HepG2 (cell line): ENCODE measurements around the gene OR2S2. TPM values are rescaled to one million over a fixed set of nuclear protein-coding genes. Genes with fewer than 3 reads are reported as not detected.

ENCODE experiments used
- ARID2 ChIP-seq: sonication (generic); formaldehyde crosslinking; IDR thresholded peaks from 2 replicates; pipeline ENCODE4 v1.8.1; 2022; ENCODE audit warnings: mild to moderate bottlenecking, missing genetic modification reagents, borderline replicate concordance
- EHMT2 ChIP-seq: fragments of 200-600 bp; sonication (generic); IDR thresholded peaks from 2 replicates; pipeline ENCODE4 v1.7.0; 2017; ENCODE audit warnings: antibody characterized with exemption, low read depth, low read length, borderline replicate concordance
- HDAC6 ChIP-seq: fragments of 200-600 bp; sonication (generic); IDR thresholded peaks from 2 replicates; pipeline ENCODE4 v1.7.0; 2017; ENCODE audit warnings: mild to moderate bottlenecking, antibody characterized with exemption, low read length, low read depth
- HNRNPLL ChIP-seq: fragments of 200-400 bp; formaldehyde crosslinking; IDR thresholded peaks from 2 replicates; pipeline ENCODE4 v1.6.1; 2017; ENCODE audit warnings: mild to moderate bottlenecking, low read depth, low read length; ENCODE audit not compliant: poor library complexity, severe bottlenecking
- KDM1A ChIP-seq: IDR thresholded peaks from 2 replicates; pipeline ENCODE4 v1.6.1; 2016; ENCODE audit warnings: missing compliant biosample characterization
- KLF11 ChIP-seq: IDR thresholded peaks from 2 replicates; pipeline ENCODE4 v1.6.1; 2016; ENCODE audit warnings: missing compliant biosample characterization
- MIXL1 ChIP-seq: IDR thresholded peaks from 2 replicates; pipeline ENCODE4 v1.6.1; 2016
- NFYC ChIP-seq: IDR thresholded peaks from 2 replicates; pipeline ENCODE4 v1.6.1; 2016; ENCODE audit warnings: missing genetic modification reagents, missing compliant biosample characterization
- RAD51 ChIP-seq: fragments of 450-650 bp; IDR thresholded peaks from 2 replicates; pipeline ENCODE4 v1.6.1; 2016; ENCODE audit warnings: borderline replicate concordance
- SIN3A ChIP-seq: IDR thresholded peaks from 2 replicates; pipeline ENCODE4 v1.6.1; 2011; ENCODE audit warnings: low read depth, mild to moderate bottlenecking, control low read depth, low read length, borderline replicate concordance
- SMAD3 ChIP-seq: sonication (generic); formaldehyde crosslinking; IDR thresholded peaks from 2 replicates; pipeline ENCODE4 v1.4.0; 2020; ENCODE audit warnings: missing genetic modification reagents
- SYNCRIP ChIP-seq: fragments of 200-400 bp; formaldehyde crosslinking; IDR thresholded peaks from 2 replicates; pipeline ENCODE4 v1.6.1; 2018; ENCODE audit warnings: mild to moderate bottlenecking, low read depth, low read length; ENCODE audit not compliant: insufficient read depth
- TGIF2 ChIP-seq: IDR thresholded peaks from 2 replicates; pipeline ENCODE4 v1.6.1; 2016; ENCODE audit warnings: control low read depth, missing compliant biosample characterization
- ZMAT3 ChIP-seq: sonication (generic); formaldehyde crosslinking; conservative IDR thresholded peaks from 2 replicates; pipeline ENCODE4 v1.7.0; 2021; ENCODE audit warnings: missing genetic modification reagents
- ZNF354B ChIP-seq: sonication (generic); formaldehyde crosslinking; IDR thresholded peaks from 2 replicates; pipeline ENCODE4 v1.8.0; 2022; ENCODE audit warnings: mild to moderate bottlenecking, missing genetic modification reagents
- ZNF549 ChIP-seq: sonication (generic); formaldehyde crosslinking; IDR thresholded peaks from 2 replicates; pipeline ENCODE4 v1.5.0; 2020; ENCODE audit warnings: missing genetic modification reagents
- ZNF563 ChIP-seq: sonication (generic); formaldehyde crosslinking; IDR thresholded peaks from 2 replicates; pipeline ENCODE4 v1.8.0; 2022; ENCODE audit warnings: mild to moderate bottlenecking, moderate library complexity, missing genetic modification reagents
- ZSCAN30 ChIP-seq: sonication (generic); formaldehyde crosslinking; IDR thresholded peaks from 2 replicates; pipeline ENCODE4 v1.5.0; 2020; ENCODE audit warnings: mild to moderate bottlenecking, missing genetic modification reagents
- polyA plus RNA-seq, 8 experiments: library from polyadenylated mRNA; depleted of rRNA in 3 of 8; stranded (reverse) in 7 of 8; unstranded in 1 of 8; fragments of >200 nt; fragmentation: Illumina TruSeq in 4 of 8; extraction: Trizol in 4 of 8; gene quantifications; 2 replicates each; pipeline versions ENCODE4 v1.2.1 to v1.2.3, GENCODE V29; 2011 to 2016; ENCODE audit warnings: low read depth in 4 of 8, missing spikeins in 1 of 8, mixed read lengths in 1 of 8; ENCODE audit not compliant: insufficient read depth in 1 of 8
- total RNA-seq, 5 experiments: library from RNA; depleted of rRNA; stranded (reverse); fragments of >200 nt; fragmentation: Illumina TruSeq; extraction: Trizol; gene quantifications; 2 replicates each; pipeline ENCODE4 v1.2.3, GENCODE V29; 2016; ENCODE audit warnings: low read depth in 1 of 5
- TF ChIP-seq, protein P1 (sequence below): sonication (generic); formaldehyde crosslinking; IDR thresholded peaks from 2 replicates; pipeline ENCODE4; 2020; ENCODE audit warnings: missing genetic modification reagents, mild to moderate bottlenecking, borderline replicate concordance
- TF ChIP-seq, protein P2 (sequence below): sonication (generic); formaldehyde crosslinking; IDR thresholded peaks from 2 replicates; pipeline ENCODE4 v1.8.0; 2022; ENCODE audit warnings: missing genetic modification reagents, mild to moderate bottlenecking, borderline replicate concordance
- TF ChIP-seq, protein P3 (sequence below), 2 experiments: sonication (generic) in 1 of 2; formaldehyde crosslinking in 1 of 2; IDR thresholded peaks; 2 replicates each; pipeline versions ENCODE4 v1.4.0 to v1.6.1; 2016 to 2020; ENCODE audit warnings: borderline replicate concordance in 1 of 2, low read depth in 1 of 2, mild to moderate bottlenecking in 1 of 2, missing genetic modification reagents in 1 of 2
- TF ChIP-seq, protein P4 (sequence below): sonication (generic); formaldehyde crosslinking; IDR thresholded peaks from 2 replicates; pipeline ENCODE4 v1.8.1; 2023; ENCODE audit warnings: missing genetic modification reagents, mild to moderate bottlenecking, borderline replicate concordance

Gene OR2S2
- total and polyA plus RNA-seq, 2 of the 13 experiments (the other 11 are each of a cell fraction or from before 2014, with no cell fraction given): not detected

DNA sequence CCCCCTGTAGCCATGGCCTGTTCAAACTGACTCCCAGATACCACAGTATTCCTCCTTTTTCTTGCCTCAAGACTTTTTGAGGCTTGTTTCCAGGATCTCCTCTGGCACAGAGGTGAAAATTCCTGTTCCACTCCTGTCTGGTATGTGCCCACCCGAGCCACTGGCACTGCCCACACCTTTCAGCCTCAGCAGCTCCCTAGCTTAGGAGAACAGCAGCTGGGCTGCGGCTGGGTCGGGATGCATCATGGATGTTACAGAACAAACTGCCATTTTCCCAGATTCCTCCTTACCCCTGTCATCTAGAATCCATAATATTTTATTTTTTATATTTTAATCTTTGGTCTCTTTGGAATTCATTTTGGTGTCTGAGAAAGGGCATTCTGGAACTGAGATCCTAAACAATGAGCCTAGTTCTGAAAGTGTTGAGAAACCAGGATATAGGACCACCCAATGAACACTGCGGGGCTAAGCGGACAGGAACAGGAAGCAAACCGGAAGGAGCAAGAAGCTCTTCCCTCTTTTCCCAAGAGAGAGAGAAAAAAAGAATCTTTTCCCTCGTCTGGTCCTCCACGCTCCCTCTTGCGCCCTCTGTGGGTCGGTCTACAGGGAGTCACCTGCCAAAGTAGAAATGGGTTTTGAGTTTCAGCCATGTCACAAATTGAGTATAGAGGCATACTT lies 12.5 kb downstream of the OR2S2 start (continued):
- TF ChIP-seq ZNF563 (CRISPR knock-in tag) (no peak), ZSCAN30 (CRISPR knock-in tag) (no peak), SMAD3 (CRISPR knock-in tag) (peak; percentile 51; the same call in 1 of the 2 replicates), SIN3A (no peak), HNRNPLL (no peak), ARID2 (CRISPR knock-in tag) (no peak), ZNF549 (no peak), HDAC6 (no peak), NFYC (CRISPR knock-in tag) (no peak), KLF11 (CRISPR knock-in tag) (no peak), ZMAT3 (no peak), ZNF354B (CRISPR knock-in tag) (no peak), EHMT2 (peak; percentile 76; the same call in 1 of the 2 replicates), MIXL1 (CRISPR knock-in tag) (0 out of 2 replicates have a peak, but pooled peaks have one; percentile 42), SYNCRIP (no peak), RAD51 (no peak), TGIF2 (0 out of 2 replicates have a peak, but pooled peaks have one; percentile 42), KDM1A (CRISPR knock-in tag) (no peak)
- TF ChIP-seq, protein P1, sequence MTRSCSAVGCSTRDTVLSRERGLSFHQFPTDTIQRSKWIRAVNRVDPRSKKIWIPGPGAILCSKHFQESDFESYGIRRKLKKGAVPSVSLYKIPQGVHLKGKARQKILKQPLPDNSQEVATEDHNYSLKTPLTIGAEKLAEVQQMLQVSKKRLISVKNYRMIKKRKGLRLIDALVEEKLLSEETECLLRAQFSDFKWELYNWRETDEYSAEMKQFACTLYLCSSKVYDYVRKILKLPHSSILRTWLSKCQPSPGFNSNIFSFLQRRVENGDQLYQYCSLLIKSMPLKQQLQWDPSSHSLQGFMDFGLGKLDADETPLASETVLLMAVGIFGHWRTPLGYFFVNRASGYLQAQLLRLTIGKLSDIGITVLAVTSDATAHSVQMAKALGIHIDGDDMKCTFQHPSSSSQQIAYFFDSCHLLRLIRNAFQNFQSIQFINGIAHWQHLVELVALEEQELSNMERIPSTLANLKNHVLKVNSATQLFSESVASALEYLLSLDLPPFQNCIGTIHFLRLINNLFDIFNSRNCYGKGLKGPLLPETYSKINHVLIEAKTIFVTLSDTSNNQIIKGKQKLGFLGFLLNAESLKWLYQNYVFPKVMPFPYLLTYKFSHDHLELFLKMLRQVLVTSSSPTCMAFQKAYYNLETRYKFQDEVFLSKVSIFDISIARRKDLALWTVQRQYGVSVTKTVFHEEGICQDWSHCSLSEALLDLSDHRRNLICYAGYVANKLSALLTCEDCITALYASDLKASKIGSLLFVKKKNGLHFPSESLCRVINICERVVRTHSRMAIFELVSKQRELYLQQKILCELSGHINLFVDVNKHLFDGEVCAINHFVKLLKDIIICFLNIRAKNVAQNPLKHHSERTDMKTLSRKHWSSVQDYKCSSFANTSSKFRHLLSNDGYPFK (CRISPR knock-in tag): no peak
- TF ChIP-seq, protein P2, sequence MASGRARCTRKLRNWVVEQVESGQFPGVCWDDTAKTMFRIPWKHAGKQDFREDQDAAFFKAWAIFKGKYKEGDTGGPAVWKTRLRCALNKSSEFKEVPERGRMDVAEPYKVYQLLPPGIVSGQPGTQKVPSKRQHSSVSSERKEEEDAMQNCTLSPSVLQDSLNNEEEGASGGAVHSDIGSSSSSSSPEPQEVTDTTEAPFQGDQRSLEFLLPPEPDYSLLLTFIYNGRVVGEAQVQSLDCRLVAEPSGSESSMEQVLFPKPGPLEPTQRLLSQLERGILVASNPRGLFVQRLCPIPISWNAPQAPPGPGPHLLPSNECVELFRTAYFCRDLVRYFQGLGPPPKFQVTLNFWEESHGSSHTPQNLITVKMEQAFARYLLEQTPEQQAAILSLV (CRISPR knock-in tag): no peak
- TF ChIP-seq, protein P3, sequence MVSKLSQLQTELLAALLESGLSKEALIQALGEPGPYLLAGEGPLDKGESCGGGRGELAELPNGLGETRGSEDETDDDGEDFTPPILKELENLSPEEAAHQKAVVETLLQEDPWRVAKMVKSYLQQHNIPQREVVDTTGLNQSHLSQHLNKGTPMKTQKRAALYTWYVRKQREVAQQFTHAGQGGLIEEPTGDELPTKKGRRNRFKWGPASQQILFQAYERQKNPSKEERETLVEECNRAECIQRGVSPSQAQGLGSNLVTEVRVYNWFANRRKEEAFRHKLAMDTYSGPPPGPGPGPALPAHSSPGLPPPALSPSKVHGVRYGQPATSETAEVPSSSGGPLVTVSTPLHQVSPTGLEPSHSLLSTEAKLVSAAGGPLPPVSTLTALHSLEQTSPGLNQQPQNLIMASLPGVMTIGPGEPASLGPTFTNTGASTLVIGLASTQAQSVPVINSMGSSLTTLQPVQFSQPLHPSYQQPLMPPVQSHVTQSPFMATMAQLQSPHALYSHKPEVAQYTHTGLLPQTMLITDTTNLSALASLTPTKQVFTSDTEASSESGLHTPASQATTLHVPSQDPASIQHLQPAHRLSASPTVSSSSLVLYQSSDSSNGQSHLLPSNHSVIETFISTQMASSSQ (IDR thresholded peaks at IDR 0.05; ENCODE audit: low read depth): no peak
- TF ChIP-seq, protein P3 (CRISPR knock-in tag; IDR thresholded peaks at IDR 0.05; ENCODE audit: borderline replicate concordance): no peak
- TF ChIP-seq, protein P4, sequence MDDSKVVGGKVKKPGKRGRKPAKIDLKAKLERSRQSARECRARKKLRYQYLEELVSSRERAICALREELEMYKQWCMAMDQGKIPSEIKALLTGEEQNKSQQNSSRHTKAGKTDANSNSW (CRISPR knock-in tag): no peak
